K562 (cell line): Measurements from ENCODE around the gene RASSF6. TPM values are rescaled to one million over a fixed set of nuclear protein-coding genes. Genes with fewer than 3 reads are reported as not detected.

Source experiments
- ATAC-seq: fragments of 200-7000 bp; cut with Tn5 transposase; 3 replicates; pipeline ENCODE4 v1.9.1; 2020; ENCODE audit warnings: moderate library complexity
- BruUV-seq: library from RNA; stranded (reverse); fragments of 400-500 nt; replicated peaks from 2 replicates; lab custom pipeline; 2021; lab: Mats Ljungman, UMichigan
- CTCF ChIA-PET: fragments of 300-600 bp; formaldehyde crosslinking; extraction: SDS; loops from one replicate; lab custom pipeline; 2021; ENCODE audit warnings: low intra/inter-chr PET ratio; lab: Yijun Ruan, JAX
- POLR2A ChIA-PET: fragments of 300-600, 350-650 bp; sonication (Branson Sonifier 250); formaldehyde crosslinking; extraction: SDS; loops from one replicate; lab custom pipeline; 2021; ENCODE audit warnings: antibody characterized with exemption, inconsistent platforms; lab: Yijun Ruan, JAX
- DNase-seq, 4 experiments: peaks; one replicate each; pipeline versions ENCODE4 v3.0.0 to v3.0.0-alpha.2; 2011 to 2018; ENCODE audit warnings: low spot score in 3 of 4, mixed read lengths in 3 of 4; ENCODE audit errors: extremely low read depth in 1 of 4
- FAIRE-seq: peaks from 2 replicates; lab custom pipeline; 2011; peaks lifted over from hg19 to GRCh38; lab: Jason Lieb, UNC
- H2AFZ ChIP-seq: 2 replicates; pipeline ENCODE4 v1.6.0; 2011; ENCODE audit warnings: low read depth, low read length, control low read depth, inconsistent platforms
- H3K27ac ChIP-seq: fragments of 200-600 bp; 3 replicates; pipeline ENCODE4 v1.8.0; 2011; ENCODE audit warnings: low read depth, mild to moderate bottlenecking, control low read depth, inconsistent platforms, low read length, moderate library complexity, mixed read lengths; ENCODE audit errors: extremely low read depth
- H3K27me3 ChIP-seq, 2 experiments: fragments of 300-600 bp in 1 of 2; 2 replicates in 1 of 2; 3 replicates in 1 of 2; pipeline versions ENCODE4 v1.6.0 to v1.8.0; 2011; ENCODE audit warnings: inconsistent platforms in 2 of 2, low read length in 2 of 2, mild to moderate bottlenecking in 1 of 2, mixed read lengths in 1 of 2, moderate library complexity in 1 of 2; ENCODE audit not compliant: control insufficient read depth in 2 of 2, insufficient read depth in 2 of 2
- H3K36me3 ChIP-seq: fragments of 300-600 bp; 3 replicates; pipeline ENCODE4 v1.8.0; 2011; ENCODE audit warnings: mild to moderate bottlenecking, low read length, inconsistent platforms; ENCODE audit not compliant: control insufficient read depth, insufficient read depth
- H3K4me1 ChIP-seq, 2 experiments: fragments of 200-600 bp in 1 of 2; replicated peaks in 1 of 2; 2 replicates in 1 of 2; 3 replicates in 1 of 2; pipeline versions ENCODE4 v1.5.1 to v1.8.0; 2011; ENCODE audit warnings: inconsistent platforms in 2 of 2, low read length in 2 of 2, mild to moderate bottlenecking in 1 of 2, mixed read lengths in 1 of 2, moderate library complexity in 1 of 2; ENCODE audit not compliant: control insufficient read depth in 2 of 2, insufficient read depth in 2 of 2
- H3K4me2 ChIP-seq: 2 replicates; pipeline ENCODE4 v1.6.1; 2011; ENCODE audit warnings: low read length, control low read depth, inconsistent platforms, mixed read lengths; ENCODE audit not compliant: insufficient read depth
- H3K4me3 ChIP-seq: fragments of 200-600 bp; sonication (generic), shearing (Covaris generic); 2 replicates; pipeline ENCODE4 v1.5.1; 2016; ENCODE audit warnings: control low read depth, inconsistent platforms
- H3K79me2 ChIP-seq: fragments of 200-600 bp; 3 replicates; pipeline ENCODE4 v1.8.0; 2011; ENCODE audit warnings: low read length, inconsistent platforms; ENCODE audit not compliant: control insufficient read depth, insufficient read depth
- H3K9ac ChIP-seq, 2 experiments: 2 replicates each; pipeline versions ENCODE4 v1.6.0 to v1.6.1; 2011; ENCODE audit warnings: low read depth in 2 of 2, low read length in 2 of 2, control low read depth in 1 of 2, inconsistent platforms in 1 of 2, mild to moderate bottlenecking in 1 of 2, mixed read lengths in 1 of 2; ENCODE audit not compliant: insufficient read depth in 1 of 2
- H3K9me1 ChIP-seq: one replicate; pipeline ENCODE4 v1.6.0; 2011; ENCODE audit warnings: inconsistent platforms, mild to moderate bottlenecking, low read length, moderate library complexity; ENCODE audit not compliant: control insufficient read depth, insufficient read depth
- H3K9me3 ChIP-seq: replicated peaks from 2 replicates; pipeline ENCODE4 v1.5.1; 2011; ENCODE audit warnings: low read depth, low read length, inconsistent platforms; ENCODE audit not compliant: control insufficient read depth, insufficient read depth
- H4K20me1 ChIP-seq: replicated peaks from 2 replicates; pipeline ENCODE4 v1.6.1; 2011; ENCODE audit warnings: low read length, inconsistent platforms, mixed read lengths; ENCODE audit not compliant: control insufficient read depth, insufficient read depth
- DMBX1 ChIP-seq: fragments of 250-450 bp; sonication (Bioruptor Pico); IDR thresholded peaks from 2 replicates; pipeline ENCODE4 v1.8.0; 2022; ENCODE audit warnings: inconsistent platforms, mild to moderate bottlenecking, moderate library complexity, borderline replicate concordance
- JUN ChIP-seq, 2 experiments: sonication (generic) in 1 of 2; formaldehyde crosslinking in 1 of 2; IDR thresholded peaks; 2 replicates each; pipeline versions ENCODE4 v1.6.1 to v1.8.0; 2012 to 2022; ENCODE audit warnings: borderline replicate concordance in 2 of 2, mild to moderate bottlenecking in 2 of 2, improper control_type of control experiment in 1 of 2, low read depth in 1 of 2, low read length in 1 of 2, missing genetic modification reagents in 1 of 2
- MAZ ChIP-seq, 2 experiments: fragments of 450-650 bp in 1 of 2; sonication (generic) in 1 of 2; formaldehyde crosslinking; IDR thresholded peaks in 1 of 2; conservative IDR thresholded peaks in 1 of 2; 2 replicates each; pipeline versions ENCODE4 v1.4.0 to v1.5.0; 2020; ENCODE audit warnings: mild to moderate bottlenecking in 1 of 2, missing genetic modification reagents in 1 of 2
- MED1 ChIP-seq: sonication (generic); formaldehyde crosslinking; IDR thresholded peaks from 2 replicates; pipeline ENCODE4 v1.8.1; 2023; ENCODE audit warnings: missing genetic modification reagents, borderline replicate concordance
- MGA ChIP-seq: fragments of 450-650 bp; IDR thresholded peaks from 2 replicates; pipeline ENCODE4 v1.6.1; 2016; ENCODE audit warnings: mild to moderate bottlenecking, moderate library complexity
- NR2C2 ChIP-seq, 2 experiments: fragments of 200-800 bp in 1 of 2; sonication (Bioruptor generic) in 1 of 2; sonication (generic) in 1 of 2; formaldehyde crosslinking in 1 of 2; IDR thresholded peaks; 2 replicates each; pipeline versions ENCODE4 v1.6.1 to v1.8.0; 2016 to 2022; ENCODE audit warnings: mild to moderate bottlenecking in 1 of 2, missing compliant biosample characterization in 1 of 2, missing genetic modification characterization in 1 of 2, missing genetic modification reagents in 1 of 2
- PML ChIP-seq: IDR thresholded peaks from 2 replicates; pipeline ENCODE4 v1.6.1; 2012; ENCODE audit warnings: low read length, inconsistent platforms
- POU5F1 ChIP-seq: fragments of 150-350 bp; IDR thresholded peaks from 2 replicates; pipeline ENCODE4 v1.6.1; 2014; ENCODE audit warnings: borderline replicate concordance, low read length, low read depth, mild to moderate bottlenecking; ENCODE audit not compliant: partially characterized antibody
- ZNF408 ChIP-seq: fragments of 250-450 bp; sonication (Bioruptor Pico); IDR thresholded peaks from 2 replicates; pipeline ENCODE4 v1.4.0; 2020; ENCODE audit warnings: low read depth, mild to moderate bottlenecking, moderate library complexity
- ZNF77 ChIP-seq: fragments of 250-450 bp; sonication (Bioruptor Pico); IDR thresholded peaks from 2 replicates; pipeline ENCODE4 v1.5.0; 2020
- ZSCAN32 ChIP-seq: fragments of 450-650 bp; formaldehyde crosslinking; IDR thresholded peaks from 2 replicates; pipeline ENCODE4 v1.4.0; 2020; ENCODE audit warnings: mild to moderate bottlenecking, moderate library complexity
- in situ Hi-C: fragments of 300-500 bp; cut with MboI; formaldehyde crosslinking; loops from 4 replicates; pipeline ENCODE4 v1.15.0; 2018; ENCODE audit warnings: inconsistent platforms, mixed read lengths
- intact Hi-C: fragments of 100-400 bp; cut with micrococcal nuclease; formaldehyde crosslinking; loops from 2 replicates; pipeline ENCODE4 v1.14.2; 2022
- polyA plus RNA-seq, 8 experiments: library from polyadenylated mRNA; depleted of rRNA in 4 of 8; stranded (reverse) in 5 of 8; unstranded in 3 of 8; fragments of >200 nt; fragmentation: Nextera tagmentation in 2 of 8; fragmentation: Illumina TruSeq in 1 of 8; extraction: Ambion mirVana in 2 of 8; extraction: Trizol in 1 of 8; gene quantifications; 2 replicates each; pipeline versions ENCODE4 v1.2.1 to v1.2.3, GENCODE V29; 2011 to 2014; ENCODE audit warnings: inconsistent platforms in 1 of 8, missing spikeins in 1 of 8
- total RNA-seq, 7 experiments: library from RNA; depleted of rRNA in 6 of 7; stranded (reverse); fragments of >200 nt in 6 of 7; fragmentation: Illumina TruSeq in 2 of 7; extraction: Trizol in 2 of 7; gene quantifications; 2 replicates each; pipeline versions ENCODE4 v1.2.1 to v1.2.3, GENCODE V29; 2011 to 2021; ENCODE audit warnings: low replicate concordance in 1 of 7

The RASSF6 gene
- total and polyA plus RNA-seq, 9 of the 15 experiments (the other 6 are each of a cell fraction or from before 2014, with no cell fraction given), result under 0.01 to 0.25 (median 0.06) TPM; not detected in 1

GRCh38 chr4:73614311-73614867 is 5.8 kb downstream of the RASSF6 start:
- no peaks in the 10 kb centered on the region for H3K36me3 ChIP-seq
- ChIA-PET POLR2A (no interaction called here), CTCF (no interaction called here)
- FAIRE-seq (no peak), DNase-seq (no peak), ATAC-seq (no peak)
- H4K20me1 ChIP-seq, result no peaks in the 10 kb centered on the region
- BruUV-seq, result no TSS peak
- H3K9ac ChIP-seq, result no peak overlapping the region
- no peaks in the 10 kb centered on the region for H3K79me2 ChIP-seq
- in situ Hi-C loops, result no loop called here
- no peaks in the 10 kb centered on the region for H3K9me3 ChIP-seq
- H3K4me3 ChIP-seq, result no peak overlapping the region
- H3K9me1 ChIP-seq, result no peaks in the 10 kb centered on the region
- no peak overlapping the region for H3K4me2 ChIP-seq
- H3K27me3 ChIP-seq, result peaks cover 0 to 4% of the 10 kb centered on the region in 2 experiments; a peak in 1 of 5 replicates
- intact Hi-C loops, result no loop called here
- H2AFZ ChIP-seq, result no peak overlapping the region
- no peaks in the 10 kb centered on the region for H3K4me1 ChIP-seq
- no peak overlapping the region for H3K27ac ChIP-seq
- TF ChIP-seq ZNF408, result no peak
- no peak for TF ChIP-seq JUN (IDR thresholded peaks at IDR 0.05; ENCODE audit: borderline replicate concordance, low read depth, low read length)
- no peak for TF ChIP-seq JUN (CRISPR knock-in tag; IDR thresholded peaks at IDR 0.05; ENCODE audit: borderline replicate concordance)
- no peak for TF ChIP-seq POU5F1
- no peak for TF ChIP-seq PML
- TF ChIP-seq NR2C2 (CRISPR knock-in tag; IDR thresholded peaks at IDR 0.05), result no peak
- TF ChIP-seq NR2C2 (tag; IDR thresholded peaks at IDR 0.05), result no peak
- TF ChIP-seq DMBX1, result no peak
- no peak for TF ChIP-seq MGA
- TF ChIP-seq MAZ (CRISPR knock-in tag; conservative IDR thresholded peaks at IDR 0.05 in 1 of 2, IDR thresholded peaks at IDR 0.05 in 1 of 2), result no peak
- TF ChIP-seq ZNF77 (CRISPR knock-in tag), result no peak
- TF ChIP-seq ZSCAN32 (CRISPR knock-in tag), result no peak
- TF ChIP-seq MED1 (CRISPR knock-in tag), result no peak
